ENCODE results near the gene SLC16A11.
A peak's percentile ranks its signal among the peaks of the same experiment; 100 is the strongest.
"Not testable (repeated sequence)": the region's sequence is repeated elsewhere in the genome, so short reads cannot be mapped to it uniquely, and the experiment has no call there.

Gene SLC16A11

GRCh38 chr17:7043497-7044198 is at the start of gene SLC16A11:
TSS of gene SLC16A11 (minus strand) at chr17:7044092. CDS start at chr17:7043513, 579 bp downstream.
- DNase-seq (ENCODE audit: low read depth in 2 of 2, low spot score in 1 of 2) = no peak

- DNase-seq (ENCODE audit: low read depth in 2 of 2, low spot score in 1 of 2) = not testable (repeated sequence)
These were observed 47.6 kb upstream of the SLC16A11 start for GRCh38 chr17:7091311-7092005.

- DNase-seq (ENCODE audit: low read depth in 2 of 2, low spot score in 1 of 2) = not testable (repeated sequence)
These were observed 45.7 kb upstream of the SLC16A11 start for GRCh38 chr17:7089570-7089969.

- not testable (repeated sequence) for DNase-seq (ENCODE audit: low read depth in 2 of 2, low spot score in 1 of 2)
These were observed 44.5 kb upstream of the SLC16A11 start for GRCh38 chr17:7088442-7088841.

GRCh38 chr17:7084088-7084487 is 40.2 kb upstream of the SLC16A11 start:
- DNase-seq (ENCODE audit: low read depth in 2 of 2, low spot score in 1 of 2) = no peak

- no peak for DNase-seq (ENCODE audit: low read depth in 2 of 2, low spot score in 1 of 2)
These were observed 39.7 kb upstream of the SLC16A11 start for GRCh38 chr17:7083592-7083991.

GRCh38 chr17:7081341-7082062 is 37.6 kb upstream of the SLC16A11 start:
- peak in 1 of 2 donors; percentile 21 for DNase-seq (ENCODE audit: low read depth in 2 of 2, low spot score in 1 of 2)

- no peak for DNase-seq (ENCODE audit: low read depth in 2 of 2, low spot score in 1 of 2)
These were observed 36.7 kb upstream of the SLC16A11 start for GRCh38 chr17:7080456-7081041.

- DNase-seq (ENCODE audit: low read depth in 2 of 2, low spot score in 1 of 2) = no peak
These were observed 35.9 kb upstream of the SLC16A11 start, which contains the start of gene CLEC10A for GRCh38 chr17:7079581-7080455. TSS of gene CLEC10A (minus strand) at chr17:7080251. CDS start at chr17:7078812, 1,439 bp downstream.

GRCh38 chr17:7078711-7079110 is 34.8 kb upstream of the SLC16A11 start:
- DNase-seq (ENCODE audit: low read depth in 2 of 2, low spot score in 1 of 2) = no peak

GRCh38 chr17:7077911-7078546 is 34.1 kb upstream of the SLC16A11 start:
- DNase-seq (ENCODE audit: low read depth in 2 of 2, low spot score in 1 of 2) = no peak

- DNase-seq (ENCODE audit: low read depth in 2 of 2, low spot score in 1 of 2) = no peak
These were observed 31.0 kb upstream of the SLC16A11 start for GRCh38 chr17:7074931-7075330.

- DNase-seq (ENCODE audit: low read depth in 2 of 2, low spot score in 1 of 2) = no peak
These were observed 28.5 kb upstream of the SLC16A11 start for GRCh38 chr17:7072406-7072805.

GRCh38 chr17:7070712-7071111 is 26.8 kb upstream of the SLC16A11 start:
- no peak for DNase-seq (ENCODE audit: low read depth in 2 of 2, low spot score in 1 of 2)

- no peak for DNase-seq (ENCODE audit: low read depth in 2 of 2, low spot score in 1 of 2)
These were observed 24.4 kb upstream of the SLC16A11 start for GRCh38 chr17:7068268-7068667.

GRCh38 chr17:7067198-7067597 is 23.3 kb upstream of the SLC16A11 start:
- DNase-seq (ENCODE audit: low read depth in 2 of 2, low spot score in 1 of 2) = no peak

- DNase-seq (ENCODE audit: low read depth in 2 of 2, low spot score in 1 of 2) = no peak
These were observed 20.4 kb upstream of the SLC16A11 start for GRCh38 chr17:7064261-7064660.

GRCh38 chr17:7063518-7064094 is 19.7 kb upstream of the SLC16A11 start:
- DNase-seq (ENCODE audit: low read depth in 2 of 2, low spot score in 1 of 2) = no peak

GRCh38 chr17:7060165-7060891 is 16.4 kb upstream of the SLC16A11 start:
- DNase-seq (ENCODE audit: low read depth in 2 of 2, low spot score in 1 of 2) = no peak

Measured in stimulated activated CD8-positive, alpha-beta memory T cell treated with anti-CD3 and anti-CD28 coated beads, Interleukin-4, amount 100 ng/mL, for 4 hours (primary cell).